Esophagus squamous epithelium (tissue), 4 donors: Measurements from ENCODE around the gene CD6.

ENCODE experiments used
- POLR2A ChIP-seq, 4 donors: fragments of 450-650 bp; IDR thresholded peaks; one replicate each; pipeline ENCODE4 v1.6.1; 2017; ENCODE audit warnings: antibody characterized with exemption in 4 of 4, mild to moderate bottlenecking in 4 of 4, moderate library complexity in 3 of 4
- TF ChIP-seq, protein P1 (sequence below), 6 experiments: fragments of 450-650 bp in 4 of 6; fragments of 200-600 bp in 2 of 6; sonication (generic) in 2 of 6; IDR thresholded peaks; one replicate each; pipeline ENCODE4 v1.5.1; 2016 to 2019; ENCODE audit warnings: antibody characterized with exemption in 6 of 6, mild to moderate bottlenecking in 4 of 6, moderate library complexity in 4 of 6

DNA sequence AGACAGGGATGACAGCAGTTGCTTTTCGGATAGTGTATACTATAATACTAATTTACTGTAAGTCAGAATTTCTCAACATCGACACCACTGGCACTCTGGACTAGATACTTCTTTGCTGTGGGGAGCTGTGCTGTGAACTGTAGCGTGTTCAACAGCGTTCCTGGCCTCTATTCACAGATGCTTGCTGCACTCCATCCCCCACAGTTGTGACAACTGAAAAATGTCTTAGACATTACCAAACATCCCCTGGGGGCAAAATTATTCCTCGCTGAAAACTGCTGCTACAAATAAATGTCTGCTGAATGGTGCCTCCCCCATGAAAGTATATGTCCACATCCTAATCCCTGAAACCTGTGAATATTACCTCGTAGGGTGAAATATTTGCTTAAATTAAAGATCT lies 12.0 kb upstream of the CD6 start:
- TF ChIP-seq, protein P1, sequence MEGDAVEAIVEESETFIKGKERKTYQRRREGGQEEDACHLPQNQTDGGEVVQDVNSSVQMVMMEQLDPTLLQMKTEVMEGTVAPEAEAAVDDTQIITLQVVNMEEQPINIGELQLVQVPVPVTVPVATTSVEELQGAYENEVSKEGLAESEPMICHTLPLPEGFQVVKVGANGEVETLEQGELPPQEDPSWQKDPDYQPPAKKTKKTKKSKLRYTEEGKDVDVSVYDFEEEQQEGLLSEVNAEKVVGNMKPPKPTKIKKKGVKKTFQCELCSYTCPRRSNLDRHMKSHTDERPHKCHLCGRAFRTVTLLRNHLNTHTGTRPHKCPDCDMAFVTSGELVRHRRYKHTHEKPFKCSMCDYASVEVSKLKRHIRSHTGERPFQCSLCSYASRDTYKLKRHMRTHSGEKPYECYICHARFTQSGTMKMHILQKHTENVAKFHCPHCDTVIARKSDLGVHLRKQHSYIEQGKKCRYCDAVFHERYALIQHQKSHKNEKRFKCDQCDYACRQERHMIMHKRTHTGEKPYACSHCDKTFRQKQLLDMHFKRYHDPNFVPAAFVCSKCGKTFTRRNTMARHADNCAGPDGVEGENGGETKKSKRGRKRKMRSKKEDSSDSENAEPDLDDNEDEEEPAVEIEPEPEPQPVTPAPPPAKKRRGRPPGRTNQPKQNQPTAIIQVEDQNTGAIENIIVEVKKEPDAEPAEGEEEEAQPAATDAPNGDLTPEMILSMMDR (IDR thresholded peaks at IDR 0.05): no peak
- TF ChIP-seq POLR2A (IDR thresholded peaks at IDR 0.05): no peak
